HepG2 (cell line): ENCODE data around the gene CHP1. TPM values are rescaled to one million over a fixed set of nuclear protein-coding genes. Genes with fewer than 3 reads are reported as not detected.

Source experiments
- ARNT ChIP-seq: fragments of 450-650 bp; IDR thresholded peaks from 2 replicates; pipeline ENCODE4 v1.6.1; 2017
- DBP ChIP-seq: sonication (generic); formaldehyde crosslinking; IDR thresholded peaks from 2 replicates; pipeline ENCODE4 v1.4.0; 2020; ENCODE audit warnings: missing genetic modification reagents; ENCODE audit errors: not compliant biosample characterization
- ERF ChIP-seq: IDR thresholded peaks from 2 replicates; pipeline ENCODE4 v1.6.1; 2018; ENCODE audit warnings: missing biosample characterization, missing genetic modification reagents
- FOXK1 ChIP-seq: sonication (generic); formaldehyde crosslinking; IDR thresholded peaks from 2 replicates; pipeline ENCODE4 v1.4.0; 2020; ENCODE audit warnings: low read depth, missing genetic modification reagents, borderline replicate concordance
- KMT2A ChIP-seq: sonication (generic); formaldehyde crosslinking; IDR thresholded peaks from 2 replicates; pipeline ENCODE4 v1.4.0; 2020; ENCODE audit warnings: missing genetic modification reagents
- MEIS1 ChIP-seq: sonication (generic); formaldehyde crosslinking; IDR thresholded peaks from 2 replicates; pipeline ENCODE4 v1.9.0; 2021; ENCODE audit warnings: mild to moderate bottlenecking, missing genetic modification reagents, moderate library complexity, borderline replicate concordance
- NCOA5 ChIP-seq: sonication (generic); formaldehyde crosslinking; IDR thresholded peaks from 2 replicates; pipeline ENCODE4 v1.4.0; 2020; ENCODE audit warnings: missing genetic modification reagents
- NR0B2 ChIP-seq: sonication (generic); formaldehyde crosslinking; IDR thresholded peaks from 2 replicates; pipeline ENCODE4 v1.4.0; 2020; ENCODE audit warnings: mild to moderate bottlenecking, missing genetic modification reagents
- PBX3 ChIP-seq: sonication (generic); formaldehyde crosslinking; IDR thresholded peaks from 2 replicates; pipeline ENCODE4 v1.8.1; 2023; ENCODE audit warnings: missing genetic modification reagents, inconsistent platforms, borderline replicate concordance
- RFX3 ChIP-seq: IDR thresholded peaks from 2 replicates; pipeline ENCODE4 v1.6.1; 2016; ENCODE audit warnings: missing biosample characterization, missing genetic modification reagents
- SKI ChIP-seq: fragments of 450-650 bp; IDR thresholded peaks from one replicate; pipeline ENCODE4 v1.6.1; 2018; ENCODE audit warnings: mild to moderate bottlenecking; ENCODE audit not compliant: partially characterized antibody
- SP2 ChIP-seq: sonication (generic); formaldehyde crosslinking; IDR thresholded peaks from 2 replicates; pipeline ENCODE4 v1.5.1; 2020; ENCODE audit warnings: mild to moderate bottlenecking, missing genetic modification reagents
- SPEN ChIP-seq: sonication (generic); formaldehyde crosslinking; IDR thresholded peaks from 2 replicates; pipeline ENCODE4 v1.5.1; 2020; ENCODE audit warnings: low read depth, mild to moderate bottlenecking, missing genetic modification reagents
- ZBTB4 ChIP-seq: sonication (generic); formaldehyde crosslinking; IDR thresholded peaks from 2 replicates; pipeline ENCODE4 v1.4.0; 2020; ENCODE audit warnings: missing genetic modification reagents, mild to moderate bottlenecking, borderline replicate concordance
- ZBTB43 ChIP-seq: sonication (generic); formaldehyde crosslinking; conservative IDR thresholded peaks from 2 replicates; pipeline ENCODE4 v1.4.0; 2020; ENCODE audit warnings: missing genetic modification reagents
- ZNF34 ChIP-seq: sonication (generic); formaldehyde crosslinking; IDR thresholded peaks from 2 replicates; pipeline ENCODE4 v1.4.0; 2020; ENCODE audit warnings: mild to moderate bottlenecking, missing genetic modification reagents, borderline replicate concordance
- ZNF558 ChIP-seq: sonication (generic); formaldehyde crosslinking; IDR thresholded peaks from 2 replicates; pipeline ENCODE4 v1.9.0; 2022; ENCODE audit warnings: mild to moderate bottlenecking, missing genetic modification reagents, borderline replicate concordance
- ZNF569 ChIP-seq: sonication (generic); formaldehyde crosslinking; IDR thresholded peaks from 2 replicates; pipeline ENCODE4 v1.5.0; 2020; ENCODE audit warnings: mild to moderate bottlenecking, missing genetic modification reagents, moderate library complexity, borderline replicate concordance
- ZNF704 ChIP-seq: sonication (generic); formaldehyde crosslinking; IDR thresholded peaks from 2 replicates; pipeline ENCODE4 v1.8.1; 2023; ENCODE audit warnings: mild to moderate bottlenecking, inconsistent platforms, moderate library complexity, missing genetic modification reagents, borderline replicate concordance
- ZNF788 ChIP-seq: sonication (generic); formaldehyde crosslinking; IDR thresholded peaks from 2 replicates; pipeline ENCODE4 v1.5.0; 2020; ENCODE audit warnings: mild to moderate bottlenecking, missing genetic modification reagents, borderline replicate concordance
- polyA plus RNA-seq, 8 experiments: library from polyadenylated mRNA; depleted of rRNA in 3 of 8; stranded (reverse) in 7 of 8; unstranded in 1 of 8; fragments of >200 nt; fragmentation: Illumina TruSeq in 4 of 8; extraction: Trizol in 4 of 8; gene quantifications; 2 replicates each; pipeline versions ENCODE4 v1.2.1 to v1.2.3, GENCODE V29; 2011 to 2016; ENCODE audit warnings: low read depth in 4 of 8, missing spikeins in 1 of 8, mixed read lengths in 1 of 8; ENCODE audit not compliant: insufficient read depth in 1 of 8
- total RNA-seq, 5 experiments: library from RNA; depleted of rRNA; stranded (reverse); fragments of >200 nt; fragmentation: Illumina TruSeq; extraction: Trizol; gene quantifications; 2 replicates each; pipeline ENCODE4 v1.2.3, GENCODE V29; 2016; ENCODE audit warnings: low read depth in 1 of 5

The CHP1 gene
- total and polyA plus RNA-seq, 2 of the 13 experiments (the other 11 are each of a cell fraction or from before 2014, with no cell fraction given) = 49.6 to 76.4 TPM

GRCh38 chr15:41259546-41260189 lies 28.6 kb downstream of the CHP1 start (continued):
- peak; percentile 94 for TF ChIP-seq SKI
- TF ChIP-seq PBX3 = no peak
- peak; percentile 40; the same call in 1 of the 2 replicates for TF ChIP-seq KMT2A
- TF ChIP-seq SPEN (CRISPR knock-in tag) = peak; percentile 53; the same call in 1 of the 2 replicates
- TF ChIP-seq ZNF569 (CRISPR knock-in tag) = no peak
- peak; percentile 88; the same call in 1 of the 2 replicates for TF ChIP-seq ZBTB4 (CRISPR knock-in tag)
- peak; percentile 67; the same call in 1 of the 2 replicates for TF ChIP-seq ZNF788
- TF ChIP-seq ZNF704 (CRISPR knock-in tag) = peak; percentile 81; the same call in 1 of the 2 replicates
- no peak for TF ChIP-seq ZNF558 (CRISPR knock-in tag)
- TF ChIP-seq FOXK1 (CRISPR knock-in tag) = peak; percentile 56; the same call in 1 of the 2 replicates
- no peak for TF ChIP-seq ARNT
- peak; percentile 76 for TF ChIP-seq ERF (CRISPR knock-in tag)
- TF ChIP-seq RFX3 = no peak
- TF ChIP-seq NR0B2 (CRISPR knock-in tag) = peak; percentile 46; the same call in 1 of the 2 replicates
- 0 out of 2 replicates have a peak, but pooled peaks have one; percentile 75 for TF ChIP-seq ZBTB43
- no peak; the same call in 1 of the 2 replicates for TF ChIP-seq MEIS1 (CRISPR knock-in tag)
- no peak for TF ChIP-seq NCOA5 (CRISPR knock-in tag)
- no peak for TF ChIP-seq SP2 (CRISPR knock-in tag)
- no peak for TF ChIP-seq DBP (CRISPR knock-in tag)
- TF ChIP-seq ZNF34 (CRISPR knock-in tag) = no peak
